HG02763 (cell line): Measurements from ENCODE around the gene LSS.
"Not testable (repeated sequence)": the region's sequence is repeated elsewhere in the genome, so short reads cannot be mapped to it uniquely, and the experiment has no call there.

Source experiments
- ATAC-seq: cut with Tn5 transposase; IDR thresholded peaks from one replicate; pipeline ENCODE4 v1.9.1; 2021; ENCODE audit warnings: mild to moderate bottlenecking, moderate library complexity; ENCODE audit not compliant: unreplicated experiment

Gene LSS

DNA sequence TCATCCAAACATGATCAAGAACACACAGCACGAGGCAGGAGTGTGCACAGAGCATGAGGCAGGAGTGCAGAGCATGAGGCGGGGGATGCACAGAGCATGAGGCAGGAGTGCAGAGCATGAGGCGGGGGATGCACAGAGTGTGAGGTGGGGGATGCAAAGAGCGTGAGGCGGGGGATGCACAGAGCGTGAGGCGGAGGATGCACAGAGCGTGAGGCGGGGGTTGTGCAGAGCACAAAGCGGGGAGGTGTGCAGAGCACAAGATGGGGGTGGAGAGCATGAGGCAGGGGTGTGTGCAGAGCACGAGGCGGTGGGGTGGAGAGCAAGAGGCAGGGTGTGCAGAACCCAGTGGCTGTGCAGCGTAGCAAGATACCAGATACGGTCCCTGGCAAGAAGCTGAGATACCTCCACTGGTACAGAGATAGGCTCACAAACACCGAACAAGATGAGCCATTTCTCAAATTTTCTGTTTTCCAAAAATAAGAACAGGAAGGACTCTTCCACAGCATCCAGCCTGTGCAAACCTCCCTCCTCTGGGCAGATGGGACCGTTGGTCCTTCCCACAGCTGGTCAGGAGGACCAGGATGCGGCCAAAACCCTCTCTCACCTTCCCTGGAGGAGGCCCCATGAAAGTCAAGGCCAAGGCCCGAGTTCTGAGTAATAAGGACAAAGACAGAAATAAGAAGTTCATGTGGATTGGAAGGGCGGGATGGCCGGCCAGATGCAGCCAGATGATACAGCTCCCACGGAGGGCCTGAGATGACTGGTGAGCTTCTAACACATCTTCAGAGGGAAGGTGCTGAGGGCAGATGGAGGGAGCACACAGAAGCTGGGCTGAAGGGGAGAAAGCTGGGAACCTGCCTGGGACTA is 56.3 kb downstream of the LSS start:
- no peak for ATAC-seq

DNA sequence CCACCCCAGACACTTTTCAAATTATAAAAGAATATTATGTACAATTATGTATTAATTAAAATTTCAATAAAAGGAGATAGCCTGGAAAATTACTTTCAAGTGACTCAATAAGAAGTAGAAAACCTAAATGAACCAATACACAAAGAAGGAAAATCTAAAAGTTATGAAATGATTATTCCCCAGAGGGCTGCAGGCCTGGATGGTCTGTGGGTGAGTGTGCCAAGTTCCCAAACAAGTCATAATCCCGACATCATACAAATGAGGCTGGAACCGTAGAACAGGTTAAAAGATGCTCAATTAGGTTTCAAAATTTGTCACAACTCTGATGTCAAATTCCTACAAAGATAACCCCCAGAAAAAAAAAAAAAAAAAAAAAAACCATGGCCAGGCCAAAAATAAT is 57.0 kb downstream of the LSS start:
- no peak for ATAC-seq

DNA sequence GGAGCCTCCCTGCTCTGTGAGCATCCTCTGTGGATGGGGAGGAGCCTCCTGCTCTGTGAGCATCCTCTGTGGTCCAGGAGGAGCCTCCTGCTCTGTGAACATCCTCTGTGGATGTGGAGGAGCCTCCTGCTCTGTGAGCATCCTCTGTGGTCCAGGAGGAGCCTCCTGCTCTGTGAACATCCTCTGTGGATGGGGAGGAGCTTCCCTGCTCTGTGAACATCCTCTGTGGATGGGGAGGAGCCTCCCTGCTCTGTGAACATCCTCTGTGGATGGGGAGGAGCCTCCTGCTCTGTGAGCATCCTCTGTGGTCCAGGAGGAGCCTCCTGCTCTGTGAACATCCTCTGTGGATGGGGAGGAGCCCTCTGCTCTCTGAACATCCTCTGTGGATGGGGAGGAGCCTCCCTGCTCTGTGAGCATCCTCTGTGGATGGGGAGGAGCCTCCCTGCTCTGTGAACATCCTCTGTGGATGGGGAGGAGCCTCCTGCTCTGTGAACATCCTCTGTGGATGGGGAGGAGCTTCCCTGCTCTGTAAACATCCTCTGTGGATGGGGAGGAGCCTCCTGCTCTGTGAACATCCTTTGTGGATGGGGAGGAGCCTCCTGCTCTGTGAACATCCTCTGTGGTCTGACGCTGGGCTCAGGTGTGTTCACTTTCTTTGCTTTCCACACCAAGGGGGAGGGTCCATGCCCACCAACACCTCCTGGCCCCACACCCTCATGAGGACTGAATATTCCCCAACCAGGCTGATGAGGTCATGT is 58.0 kb downstream of the LSS start:
- ATAC-seq = not testable (repeated sequence)

DNA sequence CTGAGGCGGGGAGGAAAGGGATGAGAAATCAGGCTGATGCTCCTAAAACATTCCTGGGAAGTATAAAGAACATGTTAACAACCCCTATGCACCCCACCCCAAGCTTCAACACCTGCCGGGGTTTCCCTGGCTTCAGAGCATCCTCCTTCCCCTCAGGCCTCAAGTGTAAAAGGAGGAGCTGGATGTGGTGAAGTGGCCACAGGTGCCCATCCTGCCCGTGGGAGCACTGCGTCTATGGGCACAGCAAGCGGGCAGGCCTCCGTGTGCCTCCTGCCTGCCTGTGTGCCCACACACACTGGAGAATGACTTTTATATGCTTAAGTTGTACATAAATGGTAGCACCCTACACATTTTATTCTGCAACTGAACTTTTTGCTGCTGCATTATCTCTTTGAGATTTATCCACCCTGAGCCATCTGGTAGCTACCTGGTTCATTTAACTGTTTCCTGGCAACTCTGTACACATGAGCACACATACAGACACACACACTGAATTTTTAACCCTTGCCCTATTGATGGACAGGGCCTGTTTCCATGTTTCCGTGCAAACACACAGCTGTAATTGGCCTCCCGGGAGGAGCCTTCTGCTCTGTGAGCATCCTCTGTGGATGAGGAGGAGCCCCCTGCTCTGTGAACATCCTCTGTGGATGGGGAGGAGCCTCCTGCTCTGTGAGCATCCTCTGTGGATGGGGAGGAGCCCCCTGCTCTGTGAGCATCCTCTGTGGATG is 59.8 kb downstream of the LSS start:
- ATAC-seq = no peak

DNA sequence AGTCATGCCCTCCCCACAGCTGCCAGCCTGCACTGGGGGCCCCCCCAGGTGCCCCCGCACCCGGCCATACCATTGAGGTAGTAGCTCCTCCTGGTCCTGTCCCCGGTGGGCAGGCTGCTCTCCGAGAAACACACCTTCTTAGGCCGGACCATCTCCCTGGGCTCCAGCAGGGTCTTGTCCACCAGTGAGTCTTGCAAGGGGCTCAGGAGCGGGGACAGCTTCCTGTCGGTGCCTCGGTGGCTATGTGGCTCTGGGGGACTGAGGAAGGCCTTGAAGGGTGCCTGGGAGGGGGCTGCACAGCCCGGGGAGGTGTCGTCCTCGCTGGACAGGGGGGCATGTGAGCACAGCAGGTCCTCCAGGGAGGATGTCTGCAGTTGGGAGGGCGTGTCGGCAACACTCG is 60.3 kb downstream of the LSS start:
- no peak for ATAC-seq

DNA sequence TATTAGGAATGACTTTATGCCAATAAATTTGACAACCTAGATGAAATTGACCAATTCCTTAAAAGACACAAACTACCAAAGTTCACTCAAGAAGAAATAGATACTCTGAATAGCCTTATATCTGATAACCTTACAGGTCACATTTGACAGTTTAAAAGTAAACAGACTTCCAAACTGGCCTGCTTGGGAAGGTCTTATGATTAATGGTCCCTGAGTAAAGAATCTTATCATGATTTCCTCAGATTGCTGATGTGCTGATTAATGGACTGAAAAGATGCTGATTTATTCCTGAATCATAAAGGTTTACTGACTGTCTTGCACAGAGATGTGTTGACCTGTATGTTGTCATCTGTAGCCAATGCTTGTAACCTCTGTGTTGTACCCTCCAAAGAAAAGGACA is 63.5 kb downstream of the LSS start:
- ATAC-seq = no peak

DNA sequence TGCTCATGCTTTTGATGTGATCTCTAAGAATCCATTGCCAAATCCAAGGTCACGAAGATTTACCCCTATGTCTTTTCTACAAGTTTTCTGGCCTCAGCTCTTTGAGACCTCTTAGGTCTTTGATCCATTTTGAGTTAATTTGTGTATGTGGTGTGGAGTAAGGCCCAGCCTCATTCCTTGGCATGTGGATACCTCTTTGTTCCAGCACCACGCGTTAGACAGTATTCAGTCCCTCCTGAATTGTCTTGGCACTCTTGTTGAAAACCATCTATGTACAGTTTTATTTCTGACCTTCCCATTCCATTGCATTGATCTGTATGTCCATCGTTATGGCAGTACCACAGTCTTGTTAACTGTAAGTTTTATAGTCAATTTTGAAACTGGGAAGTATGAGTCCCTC is 65.2 kb downstream of the LSS start:
- no peak for ATAC-seq

DNA sequence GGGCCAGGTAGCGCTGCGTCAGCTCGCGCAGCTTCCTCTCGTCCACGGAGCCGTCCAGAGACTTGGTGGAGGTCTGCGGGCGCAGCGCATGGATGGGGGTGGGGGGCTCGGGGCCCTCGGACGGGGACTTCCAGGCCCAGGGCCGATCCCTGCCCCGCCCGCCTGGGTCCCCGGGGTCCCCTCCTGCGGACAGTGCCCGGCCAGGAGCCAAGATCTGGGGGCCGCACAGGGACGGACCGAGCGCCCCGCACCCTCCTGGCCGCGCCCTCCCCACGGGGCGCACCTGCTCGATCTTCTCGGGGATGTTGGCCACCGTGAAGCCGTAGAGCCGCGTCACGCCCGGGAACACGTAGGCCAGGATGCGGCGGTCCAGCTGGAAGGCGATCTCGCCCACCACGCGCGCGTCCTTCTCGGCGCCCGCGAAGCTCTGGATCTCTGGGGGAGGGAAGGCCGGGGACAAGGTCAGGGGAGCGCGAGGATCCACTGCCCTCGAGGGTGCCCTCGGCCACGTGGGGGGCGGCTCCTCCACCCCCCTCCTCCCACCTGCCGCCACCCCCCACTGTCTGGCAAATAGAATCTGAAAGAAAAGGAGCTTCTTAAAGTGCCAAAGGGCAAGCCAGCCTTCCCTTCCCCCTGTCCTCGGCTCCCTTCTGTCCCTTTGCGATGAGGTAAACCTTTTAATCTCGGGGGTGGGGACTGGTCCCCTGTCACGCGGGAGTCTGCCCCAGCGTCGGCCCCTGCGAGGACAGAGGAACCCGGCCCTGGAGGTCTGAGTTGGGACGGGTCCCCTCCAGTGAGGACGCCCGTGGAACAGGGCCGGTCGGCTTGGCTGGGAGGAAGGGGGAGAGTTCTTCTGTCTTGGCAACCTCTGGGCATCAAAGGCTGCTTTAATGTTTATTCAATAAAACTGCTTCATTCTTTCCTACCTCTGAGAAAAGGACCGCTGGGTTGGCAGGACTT is 66.7 kb downstream of the LSS start:
- ATAC-seq = no peak

DNA sequence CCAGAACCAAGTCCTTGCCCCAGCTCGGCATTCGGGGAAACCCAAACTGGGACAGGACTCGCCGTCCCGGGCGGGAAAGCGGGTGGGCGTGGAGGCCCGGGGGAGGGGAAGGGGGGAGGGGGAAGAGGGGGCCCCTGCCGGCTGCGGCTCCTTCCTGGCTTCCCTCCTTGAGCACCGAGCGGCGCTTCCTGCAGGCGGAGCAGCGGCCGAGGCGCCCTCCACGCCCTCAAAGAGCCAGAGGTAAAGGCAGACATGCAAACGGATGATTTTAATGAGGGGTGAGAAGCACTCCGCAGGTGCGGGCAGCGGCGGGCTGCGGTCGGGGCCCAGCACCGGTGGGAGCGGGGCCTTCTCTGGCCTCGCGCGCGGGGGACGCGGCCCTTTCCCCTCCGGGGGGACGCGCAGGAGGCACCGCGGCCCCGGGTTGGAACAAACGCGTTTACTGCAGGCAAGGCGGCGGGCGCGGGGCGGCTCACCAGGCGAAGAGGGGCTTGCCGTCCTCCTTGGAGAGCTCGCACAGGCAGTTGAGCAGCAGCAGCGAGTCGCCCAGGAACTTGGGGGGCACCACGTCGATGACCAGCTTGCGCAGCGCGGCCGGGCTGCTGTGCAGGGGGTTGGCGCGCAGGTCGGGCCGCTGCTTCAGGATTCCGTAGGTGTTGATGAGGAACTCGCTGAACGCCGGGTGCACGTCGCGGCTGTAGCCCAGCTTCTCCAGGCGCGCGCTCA is 67.5 kb downstream of the LSS start:
- no peak for ATAC-seq

DNA sequence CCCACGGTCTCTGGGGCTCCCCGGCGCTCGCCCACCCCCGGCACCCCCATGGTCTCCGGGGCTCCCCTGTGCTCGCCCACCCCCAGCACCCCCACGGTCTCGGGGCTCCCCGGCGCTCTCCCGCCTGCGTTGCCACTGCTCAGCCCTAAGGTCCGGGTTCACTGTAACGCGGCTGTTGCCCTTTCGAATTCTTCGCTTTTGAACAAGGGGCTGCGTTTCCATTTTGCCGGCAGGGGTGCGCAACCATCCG is 68.0 kb downstream of the LSS start:
- no peak for ATAC-seq

DNA sequence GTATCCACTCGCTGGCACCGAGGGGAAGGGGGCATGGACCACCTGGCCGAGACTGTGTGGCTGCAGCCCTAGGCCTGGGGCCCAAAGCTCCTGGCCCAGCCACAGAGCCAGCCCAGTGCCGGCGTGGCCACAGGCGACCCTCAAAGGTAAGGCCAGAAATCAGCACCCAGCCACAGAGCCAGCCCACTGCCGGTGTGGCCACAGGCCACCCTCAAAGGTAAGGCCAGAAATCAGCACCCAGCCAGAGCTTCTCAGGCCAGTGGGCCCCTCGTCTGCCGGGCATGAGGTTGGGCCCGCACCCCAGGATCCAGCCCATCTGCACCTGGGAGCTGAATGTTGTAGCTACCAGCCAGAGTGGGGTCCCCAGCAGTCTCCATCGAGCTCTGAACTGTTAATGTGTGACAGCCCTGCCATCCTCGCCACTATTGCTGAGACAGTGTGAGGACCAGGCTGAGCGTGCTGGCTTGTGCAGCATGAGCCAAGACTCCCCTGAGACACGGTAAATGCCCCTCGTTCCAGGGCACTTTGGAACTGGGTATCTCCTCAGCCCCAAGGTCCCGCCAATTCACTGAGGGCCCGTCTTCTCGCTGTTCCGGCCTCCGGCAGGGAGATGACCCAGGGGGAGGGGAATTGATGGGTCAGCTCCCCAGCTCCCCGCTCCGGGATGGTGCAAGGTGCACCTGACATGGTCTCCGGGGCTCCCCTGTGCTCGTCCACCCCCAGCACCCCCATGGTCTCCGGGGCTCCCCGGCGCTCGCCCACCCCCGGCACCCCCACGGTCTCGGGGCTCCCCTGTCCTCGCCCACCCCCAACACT is 68.5 kb downstream of the LSS start:
- no peak for ATAC-seq

DNA sequence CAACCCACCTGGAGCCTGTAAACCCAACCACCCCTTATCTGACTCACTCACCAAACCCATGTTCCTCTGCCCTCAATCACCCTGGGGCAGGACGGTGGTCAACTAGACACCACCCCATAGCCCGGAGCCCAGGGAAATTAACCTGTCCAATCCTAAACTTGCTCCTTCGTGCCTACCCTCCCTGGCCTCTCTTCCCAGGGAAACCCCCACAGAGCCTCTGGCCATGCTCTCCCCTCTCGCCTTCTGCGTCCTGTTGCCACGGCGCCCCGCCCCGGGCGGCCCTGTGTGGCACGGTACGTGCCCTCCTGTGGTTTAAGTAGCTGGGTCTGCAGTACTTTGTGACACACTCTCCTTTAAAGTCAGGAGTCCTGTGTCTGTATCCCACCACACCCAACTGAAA is 69.2 kb downstream of the LSS start:
- ATAC-seq = no peak

DNA sequence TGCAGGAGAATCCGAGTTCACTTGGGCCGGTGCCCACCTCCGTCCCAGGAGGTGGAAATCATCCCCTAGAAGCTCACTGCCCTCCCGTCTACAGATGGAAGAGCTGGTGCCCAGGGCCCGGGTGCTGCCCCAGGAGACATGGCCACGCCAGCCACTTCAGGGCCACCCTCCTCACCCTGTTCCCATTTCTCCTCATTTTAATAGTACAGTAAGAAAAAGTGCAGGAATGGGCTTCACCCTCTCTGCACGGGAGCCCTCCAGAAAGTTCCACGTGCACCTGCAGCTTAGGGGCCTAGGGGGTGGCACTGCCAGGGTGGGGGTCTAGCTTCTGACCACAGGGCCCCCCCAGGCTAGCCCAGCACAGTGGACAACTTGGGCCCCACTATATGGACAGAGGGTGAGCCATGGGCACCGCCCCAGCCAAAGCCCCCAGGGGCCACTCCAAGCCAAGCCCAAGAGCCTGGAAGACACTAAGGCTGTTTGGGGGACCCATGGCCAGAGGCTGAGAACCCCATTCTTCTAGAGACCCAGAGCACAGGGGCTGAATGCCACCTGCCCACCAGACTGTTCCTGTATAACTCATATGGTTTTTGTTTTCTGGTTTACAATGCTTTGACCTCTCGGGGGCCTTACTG is 69.8 kb downstream of the LSS start:
- ATAC-seq = no peak

DNA sequence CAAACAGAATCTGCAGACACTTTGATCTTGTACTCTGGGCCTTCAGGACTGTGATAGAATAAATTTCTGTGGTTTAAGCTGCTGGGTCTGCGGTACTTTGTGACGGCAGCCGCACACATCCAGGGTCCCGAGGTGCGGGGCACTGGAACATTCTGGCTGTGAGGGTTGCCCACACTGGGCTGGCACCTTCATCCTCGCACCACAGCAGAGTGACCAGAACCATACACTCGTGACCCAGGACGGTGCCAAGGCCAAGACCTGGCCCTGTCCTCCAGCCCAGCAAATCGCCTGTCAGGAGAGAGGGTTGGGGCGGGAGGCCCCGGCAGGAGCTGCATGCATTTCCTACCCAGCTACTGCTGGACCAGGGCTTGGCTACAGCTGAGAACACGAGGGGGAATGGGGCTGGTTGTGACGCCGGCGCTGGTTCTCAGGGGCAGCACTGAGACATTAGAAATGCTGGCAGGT is 70.6 kb downstream of the LSS start:
- no peak for ATAC-seq

DNA sequence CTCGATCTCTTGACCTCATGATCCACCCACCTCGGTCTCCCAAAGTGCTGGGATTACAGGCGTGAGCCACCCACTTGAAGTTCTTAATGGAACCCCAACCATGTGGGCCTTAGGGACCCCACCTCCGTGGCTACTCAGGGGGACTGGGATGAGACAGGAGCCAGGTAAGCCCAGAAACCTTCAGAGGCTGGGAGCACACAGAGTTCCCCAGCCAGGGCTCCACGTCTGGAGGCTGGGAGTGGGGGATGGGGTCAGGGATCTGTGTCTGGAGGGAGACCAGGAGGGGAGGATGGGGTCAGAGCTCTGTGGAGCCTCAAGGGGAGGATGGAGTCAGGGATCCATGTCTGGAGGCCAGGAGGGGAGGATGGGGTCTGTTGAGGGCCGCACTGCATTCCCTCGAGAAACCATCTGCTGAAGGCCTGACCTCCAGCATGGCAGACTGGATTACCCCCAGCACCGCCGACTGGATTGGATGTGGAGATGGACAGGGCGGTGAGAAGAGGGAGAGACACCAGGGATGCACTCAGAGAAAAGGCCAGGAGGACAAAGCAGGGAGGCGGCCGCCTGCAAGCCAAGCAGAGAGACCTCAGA is 71.1 kb downstream of the LSS start:
- no peak for ATAC-seq

DNA sequence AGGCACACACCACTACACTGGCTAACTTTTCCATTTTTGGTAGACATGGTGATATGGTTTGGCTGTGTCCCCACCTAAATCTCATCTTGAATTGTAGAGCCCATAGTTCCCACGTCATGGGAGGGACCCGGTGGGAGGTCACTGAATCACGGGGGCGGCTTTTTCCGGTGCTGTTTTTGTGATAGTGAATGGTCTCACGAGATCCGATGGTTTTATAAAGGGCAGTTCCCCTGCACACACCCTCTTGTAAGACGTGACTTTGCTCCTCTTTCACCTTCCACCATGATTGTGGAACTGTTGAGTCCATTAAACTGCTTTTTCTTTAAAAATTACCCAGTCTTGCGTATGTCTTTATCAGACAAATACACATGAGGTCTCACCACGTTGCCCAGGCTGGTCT is 71.9 kb downstream of the LSS start:
- no peak for ATAC-seq

DNA sequence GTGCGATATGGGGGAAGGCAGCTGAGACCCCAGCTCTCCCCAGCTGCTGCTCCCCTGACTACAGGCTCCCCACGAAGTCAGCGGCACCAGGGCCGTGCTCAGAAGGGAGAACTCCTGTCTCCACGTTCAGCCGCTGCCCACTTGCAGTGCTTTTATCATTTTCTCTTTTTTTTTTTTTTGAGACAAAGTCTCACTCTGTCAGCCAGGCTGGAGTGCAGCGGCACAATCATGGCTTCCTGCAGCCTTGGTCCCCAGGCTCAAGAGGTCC is 72.3 kb downstream of the LSS start:
- no peak for ATAC-seq

DNA sequence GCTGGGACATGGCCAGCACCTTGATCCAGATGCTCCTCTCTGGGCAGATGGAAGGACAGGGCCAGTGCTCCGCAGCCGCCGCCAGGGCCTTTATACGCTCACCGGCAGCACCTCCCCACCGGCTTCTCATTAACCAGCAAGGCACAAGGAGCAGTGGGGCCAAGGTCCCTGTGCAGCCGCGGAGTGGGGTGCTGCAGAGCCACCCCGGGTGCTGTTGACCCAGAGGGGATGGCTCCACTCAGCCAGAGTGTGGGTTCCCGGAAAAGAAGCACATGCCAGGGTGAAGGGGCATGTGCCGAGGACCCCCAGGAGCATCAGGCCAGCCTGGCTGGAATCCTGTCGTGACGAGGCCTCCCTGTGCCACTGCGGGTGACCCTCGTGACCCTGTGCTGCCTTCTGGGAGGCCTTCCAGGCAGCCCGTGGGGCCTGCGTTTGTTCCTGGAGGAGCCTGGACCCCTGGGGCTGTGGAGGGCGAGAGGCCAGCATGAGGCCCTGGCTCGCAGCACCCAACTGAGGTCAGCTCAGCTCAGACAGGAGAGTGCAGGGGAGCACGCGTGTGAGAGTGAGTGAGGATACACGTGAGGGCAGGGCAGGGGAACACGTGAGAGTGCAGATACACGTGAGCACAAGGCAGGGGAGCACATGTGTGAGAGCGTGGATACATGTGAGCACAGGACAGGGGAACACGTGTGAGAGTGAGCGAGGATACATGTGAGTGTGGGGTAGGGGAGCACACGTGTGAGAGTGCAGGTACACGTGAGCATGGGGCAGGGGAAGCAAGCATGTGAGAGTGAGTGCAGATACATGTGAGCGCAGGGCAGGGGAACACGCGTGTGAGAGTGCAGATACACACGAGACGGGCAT is 72.8 kb downstream of the LSS start, which contains the start of gene FTCD:
Gene FTCD, minus strand, starts transcription at position 66 of the 864 bp plus-strand sequence. Its CDS starts 56 bp downstream, at position 10.
- no peak for ATAC-seq
